ENCODE measurements around the gene PNP. TPM values are rescaled to one million over a fixed set of nuclear protein-coding genes. Genes with fewer than 3 reads are reported as not detected.

Gene PNP
- total and polyA plus RNA-seq, 4 donors = 22.9 to 156 (median 35.8) TPM

GRCh38 chr14:20494935-20495766, 25.9 kb downstream of the PNP start (continued):
- TF ChIP-seq EGR1 (IDR thresholded peaks at IDR 0.05; ENCODE audit: low read depth in 2 of 2) (no peak), TAF1 (conservative IDR thresholded peaks at IDR 0.05) (no peak), HNF4A (conservative IDR thresholded peaks at IDR 0.05) (no peak), ATF3 (IDR thresholded peaks at IDR 0.05) (no peak), HNF4G (IDR thresholded peaks at IDR 0.05) (no peak), GABPA (IDR thresholded peaks at IDR 0.05 in 1 of 2, conservative IDR thresholded peaks at IDR 0.05 in 1 of 2) (no peak), FOXA2 (IDR thresholded peaks at IDR 0.05) (no peak), NR2F2 (IDR thresholded peaks at IDR 0.05) (no peak), JUND (IDR thresholded peaks at IDR 0.05) (no peak)

DNA sequence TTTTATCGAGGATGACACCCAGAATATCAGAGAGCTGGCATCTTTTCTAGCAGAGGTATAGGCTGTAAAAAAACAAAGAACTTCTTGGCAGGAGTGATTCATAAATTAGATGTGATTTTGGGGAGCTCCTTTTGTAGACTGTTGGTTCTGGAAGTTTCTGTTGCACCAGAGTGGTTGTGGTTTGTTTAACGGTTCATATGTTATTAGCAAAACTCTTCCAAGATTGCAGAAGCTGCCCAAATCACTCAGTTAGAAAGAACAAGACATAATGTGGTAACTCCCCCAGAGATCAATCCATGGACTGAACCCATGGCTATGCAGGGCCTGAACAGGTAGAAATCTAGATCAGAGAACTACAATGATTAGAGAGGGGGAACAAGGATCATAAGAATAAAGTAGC, 29.4 kb downstream of the PNP start:
- Histone ChIP-seq H3K27me3 (ENCODE audit: control insufficient read depth in 4 of 4, insufficient read depth in 4 of 4, low read length in 3 of 4) (no peaks in the 10 kb centered on the region), H3K4me3 (ENCODE audit: low read depth in 1 of 3, low read length in 3 of 3) (no peak overlapping the region), H3K9ac (ENCODE audit: low read depth in 1 of 2, low read length in 2 of 2) (no peak overlapping the region), H3K27ac (ENCODE audit: low read depth in 1 of 2, low read length in 2 of 2) (no peak overlapping the region), H3K36me3 (ENCODE audit: control insufficient read depth in 4 of 4, insufficient read depth in 3 of 4, low read depth in 1 of 4, low read length in 3 of 4) (no peaks in the 10 kb centered on the region), H3K4me1 (ENCODE audit: control insufficient read depth in 4 of 4, insufficient read depth in 4 of 4, low read length in 3 of 4) (no peaks in the 10 kb centered on the region), H3K9me3 (ENCODE audit: control insufficient read depth in 4 of 4, low read length in 3 of 4) (no peaks in the 10 kb centered on the region)
- no peak for TF ChIP-seq FOXA1 (IDR thresholded peaks at IDR 0.05)
- TF ChIP-seq NR2F2 (IDR thresholded peaks at IDR 0.05) = no peak
- no peak for TF ChIP-seq ZBTB33 (IDR thresholded peaks at IDR 0.05)
- no peak for TF ChIP-seq TAF1 (conservative IDR thresholded peaks at IDR 0.05)
- no peak for TF ChIP-seq ATF3 (IDR thresholded peaks at IDR 0.05)
- TF ChIP-seq CTCF (IDR thresholded peaks at IDR 0.05; ENCODE audit: low read depth, low read length, missing input control) = no peak
- TF ChIP-seq RXRA (IDR thresholded peaks at IDR 0.05) = no peak
- no peak for TF ChIP-seq HNF4G (IDR thresholded peaks at IDR 0.05)
- no peak for TF ChIP-seq GABPA (IDR thresholded peaks at IDR 0.05 in 1 of 2, conservative IDR thresholded peaks at IDR 0.05 in 1 of 2)
- DNase-seq (ENCODE audit: low spot score) = no peak
- WGBS = 83% methylated on average over 2 of the region's 2 CpGs

- no peaks in the 10 kb centered on the region for H3K36me3 ChIP-seq (ENCODE audit: control insufficient read depth in 4 of 4, insufficient read depth in 3 of 4, low read depth in 1 of 4, low read length in 3 of 4)
- H3K4me1 ChIP-seq (ENCODE audit: control insufficient read depth in 4 of 4, insufficient read depth in 4 of 4, low read length in 3 of 4) = no peaks in the 10 kb centered on the region
- WGBS = 79% methylated on average over 4 of the region's 4 CpGs
- no peaks in the 10 kb centered on the region for H3K27me3 ChIP-seq (ENCODE audit: control insufficient read depth in 4 of 4, insufficient read depth in 4 of 4, low read length in 3 of 4)
- no peak overlapping the region for H3K9ac ChIP-seq (ENCODE audit: low read depth in 1 of 2, low read length in 2 of 2)
- no peak overlapping the region for H3K4me3 ChIP-seq (ENCODE audit: low read depth in 1 of 3, low read length in 3 of 3)
- H3K9me3 ChIP-seq (ENCODE audit: control insufficient read depth in 4 of 4, low read length in 3 of 4) = no peaks in the 10 kb centered on the region
- no peak overlapping the region for H3K27ac ChIP-seq (ENCODE audit: low read depth in 1 of 2, low read length in 2 of 2)
- no peak for DNase-seq (ENCODE audit: low spot score)
- TF ChIP-seq RXRA (IDR thresholded peaks at IDR 0.05) (no peak), ATF3 (IDR thresholded peaks at IDR 0.05) (no peak), REST (IDR thresholded peaks at IDR 0.05) (no peak), YY1 (IDR thresholded peaks at IDR 0.05) (no peak), NR2F2 (IDR thresholded peaks at IDR 0.05) (no peak), HNF4G (IDR thresholded peaks at IDR 0.05) (no peak), HNF4A (conservative IDR thresholded peaks at IDR 0.05) (no peak), RAD21 (IDR thresholded peaks at IDR 0.05) (no peak), SP1 (IDR thresholded peaks at IDR 0.05) (no peak), JUND (IDR thresholded peaks at IDR 0.05) (no peak), EGR1 (IDR thresholded peaks at IDR 0.05; ENCODE audit: low read depth in 2 of 2) (no peak), FOXA1 (IDR thresholded peaks at IDR 0.05) (no peak), ZBTB33 (IDR thresholded peaks at IDR 0.05) (no peak), GABPA (IDR thresholded peaks at IDR 0.05 in 1 of 2, conservative IDR thresholded peaks at IDR 0.05 in 1 of 2) (no peak)
Observed at GRCh38 chr14:20499108-20499507, 29.9 kb downstream of the PNP start.

All from liver (tissue), 9 donors.